Suprapubic skin (tissue), 4 donors: ENCODE results near the gene MADCAM1. TPM values are rescaled to one million over a fixed set of nuclear protein-coding genes. Genes with fewer than 3 reads are reported as not detected.
"Not testable (repeated sequence)": the region's sequence is repeated elsewhere in the genome, so short reads cannot be mapped to it uniquely, and the experiment has no call there.

ENCODE experiments used
- DNase-seq, 2 donors: peaks; one replicate each; pipeline ENCODE4 v3.0.0-alpha.2; 2019; ENCODE audit warnings: low spot score in 2 of 2
- H3K27ac ChIP-seq: fragments of 200-600 bp; sonication (generic); one replicate; pipeline ENCODE4 v1.5.1; 2019
- H3K27me3 ChIP-seq: fragments of 200-600 bp; sonication (generic); one replicate; pipeline ENCODE4 v1.5.1; 2019
- H3K36me3 ChIP-seq: fragments of 200-600 bp; sonication (generic); one replicate; pipeline ENCODE4 v1.5.1; 2019
- H3K4me1 ChIP-seq: fragments of 200-600 bp; sonication (generic); one replicate; pipeline ENCODE4 v1.5.1; 2019
- H3K4me3 ChIP-seq: fragments of 200-600 bp; sonication (generic); one replicate; pipeline ENCODE4 v1.5.1; 2019; ENCODE audit warnings: mild to moderate bottlenecking
- H3K9me3 ChIP-seq: fragments of 200-600 bp; sonication (generic); one replicate; pipeline ENCODE4 v1.5.1; 2019
- EP300 ChIP-seq: sonication (generic); formaldehyde crosslinking; IDR thresholded peaks from one replicate; pipeline ENCODE4 v1.6.1; 2017; ENCODE audit warnings: antibody characterized with exemption
- POLR2A ChIP-seq, 2 donors: fragments of 450-650 bp; IDR thresholded peaks; one replicate each; pipeline ENCODE4 v1.6.1; 2017; ENCODE audit warnings: antibody characterized with exemption in 2 of 2, mild to moderate bottlenecking in 2 of 2, moderate library complexity in 2 of 2
- POLR2AphosphoS5 ChIP-seq, 3 donors: sonication (generic); formaldehyde crosslinking; IDR thresholded peaks; one replicate each; pipeline ENCODE4 v1.6.1; 2017; ENCODE audit warnings: antibody characterized with exemption in 3 of 3
- WGBS: methylation state at CpG from one replicate; pipeline ENCODE4 v1.1.5; 2018; 5-methylcytosine and 5-hydroxymethylcytosine counted together
- total RNA-seq, 4 donors: library from RNA; depleted of rRNA; stranded (reverse); fragments of >200 nt; gene quantifications; one replicate each; pipeline ENCODE4 v1.1.0, GENCODE V29; 2016
- TF ChIP-seq, protein P1 (sequence below), 2 donors: fragments of 200-600 bp in 1 of 2; fragments of 450-650 bp in 1 of 2; sonication (generic) in 1 of 2; IDR thresholded peaks; one replicate each; pipeline ENCODE4 v1.5.1; 2016 to 2019; ENCODE audit warnings: antibody characterized with exemption in 2 of 2, mild to moderate bottlenecking in 1 of 2, moderate library complexity in 1 of 2

The MADCAM1 gene
- total RNA-seq, 4 donors from 2014 or later: 0.64 TPM; not detected in 3

DNA sequence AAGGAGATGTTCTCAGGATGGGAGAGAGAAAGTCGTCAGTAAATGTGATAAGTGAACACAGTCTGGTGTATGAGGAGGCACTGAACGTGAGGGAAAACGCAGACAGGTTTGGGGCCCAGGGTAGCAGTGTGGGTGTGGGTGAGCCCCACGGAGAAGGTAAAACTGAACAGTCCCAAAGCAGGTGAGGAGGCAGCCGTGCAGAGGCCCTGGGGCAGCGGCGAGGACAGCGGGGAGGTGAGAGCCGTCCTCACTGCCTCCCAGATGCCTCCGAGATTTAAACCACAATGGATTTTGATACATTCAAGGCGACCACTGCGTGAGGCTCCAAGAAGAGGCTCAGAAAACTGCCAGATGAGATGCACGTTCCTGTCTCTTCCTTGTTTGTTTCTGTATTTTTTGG, 20.9 kb upstream of the MADCAM1 start:
- TF ChIP-seq EP300 (no peak), POLR2AphosphoS5 (IDR thresholded peaks at IDR 0.05) (no peak), POLR2A (IDR thresholded peaks at IDR 0.05) (no peak)
- TF ChIP-seq, protein P1, sequence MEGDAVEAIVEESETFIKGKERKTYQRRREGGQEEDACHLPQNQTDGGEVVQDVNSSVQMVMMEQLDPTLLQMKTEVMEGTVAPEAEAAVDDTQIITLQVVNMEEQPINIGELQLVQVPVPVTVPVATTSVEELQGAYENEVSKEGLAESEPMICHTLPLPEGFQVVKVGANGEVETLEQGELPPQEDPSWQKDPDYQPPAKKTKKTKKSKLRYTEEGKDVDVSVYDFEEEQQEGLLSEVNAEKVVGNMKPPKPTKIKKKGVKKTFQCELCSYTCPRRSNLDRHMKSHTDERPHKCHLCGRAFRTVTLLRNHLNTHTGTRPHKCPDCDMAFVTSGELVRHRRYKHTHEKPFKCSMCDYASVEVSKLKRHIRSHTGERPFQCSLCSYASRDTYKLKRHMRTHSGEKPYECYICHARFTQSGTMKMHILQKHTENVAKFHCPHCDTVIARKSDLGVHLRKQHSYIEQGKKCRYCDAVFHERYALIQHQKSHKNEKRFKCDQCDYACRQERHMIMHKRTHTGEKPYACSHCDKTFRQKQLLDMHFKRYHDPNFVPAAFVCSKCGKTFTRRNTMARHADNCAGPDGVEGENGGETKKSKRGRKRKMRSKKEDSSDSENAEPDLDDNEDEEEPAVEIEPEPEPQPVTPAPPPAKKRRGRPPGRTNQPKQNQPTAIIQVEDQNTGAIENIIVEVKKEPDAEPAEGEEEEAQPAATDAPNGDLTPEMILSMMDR (IDR thresholded peaks at IDR 0.05): no peak
- 80% methylated on average over 13 of the region's 13 CpGs for WGBS
- Histone ChIP-seq H3K4me1 (peaks cover 5% of the 10 kb centered on the region), H3K36me3 (no peaks in the 10 kb centered on the region), H3K27ac (no peak overlapping the region), H3K4me3 (no peak overlapping the region), H3K27me3 (peaks cover 11% of the 10 kb centered on the region), H3K9me3 (no peaks in the 10 kb centered on the region)
- no peak for DNase-seq

DNA sequence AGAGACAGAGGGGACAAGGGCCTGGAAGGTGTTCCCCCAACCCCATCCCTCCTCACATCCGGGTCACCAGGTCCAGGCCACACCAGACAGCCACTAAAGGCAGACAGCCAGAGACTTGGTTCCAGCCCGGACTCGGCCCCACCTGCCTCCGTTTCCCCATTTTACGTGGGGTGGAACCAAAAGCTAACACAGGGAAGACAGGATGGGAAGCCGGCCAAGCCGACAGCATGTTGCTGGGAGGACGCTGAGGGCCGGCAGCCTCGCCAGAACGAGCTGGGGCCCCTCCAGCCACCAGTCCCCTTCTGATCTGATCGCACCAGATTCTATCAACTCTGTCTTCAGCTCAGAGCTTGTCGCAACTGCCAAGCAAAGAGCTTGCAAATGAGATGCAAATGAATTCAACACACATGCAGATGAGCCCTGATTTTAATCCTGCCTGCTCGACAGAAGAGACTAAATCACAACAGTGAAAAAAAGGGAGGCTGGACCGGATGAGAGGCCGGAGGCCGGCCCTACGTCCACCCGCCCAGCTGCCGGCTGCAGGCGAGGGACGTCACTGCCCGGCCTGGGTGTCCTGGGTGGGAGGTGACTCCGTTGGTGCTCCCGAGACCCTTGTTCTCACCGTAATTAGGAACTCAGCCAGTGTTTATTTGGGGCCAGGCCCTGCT, 17.9 kb upstream of the MADCAM1 start:
- H3K27me3 ChIP-seq: peaks cover 11% of the 10 kb centered on the region
- 75% methylated on average over 20 of the region's 26 CpGs for WGBS
- H3K4me3 ChIP-seq: no peak overlapping the region
- no peaks in the 10 kb centered on the region for H3K9me3 ChIP-seq
- H3K36me3 ChIP-seq: no peaks in the 10 kb centered on the region
- DNase-seq: no peak
- H3K4me1 ChIP-seq: peaks cover 5% of the 10 kb centered on the region
- TF ChIP-seq POLR2AphosphoS5 (IDR thresholded peaks at IDR 0.05) (no peak), EP300 (no peak), POLR2A (IDR thresholded peaks at IDR 0.05) (no peak)
- TF ChIP-seq, protein P1 (IDR thresholded peaks at IDR 0.05): no peak
- no peak overlapping the region for H3K27ac ChIP-seq

DNA sequence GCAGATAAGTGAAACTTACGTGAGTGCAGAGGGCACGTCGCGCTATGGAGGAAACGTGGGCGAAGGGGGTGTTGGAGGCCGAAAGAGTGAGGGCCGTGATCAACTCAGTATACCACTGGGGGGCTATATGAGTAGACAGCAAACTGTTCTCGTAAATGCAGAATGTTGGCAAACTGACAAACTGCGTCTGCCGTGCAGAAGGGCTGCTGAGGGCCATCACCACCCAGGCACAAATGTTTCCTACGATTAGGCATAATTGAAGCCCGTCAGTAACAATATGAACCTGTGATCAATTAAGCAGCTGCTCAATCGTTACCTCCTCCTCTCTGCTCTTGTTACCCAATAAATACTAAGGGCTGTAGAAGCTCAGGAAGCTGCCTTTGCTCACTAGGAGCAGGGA, 17.3 kb upstream of the MADCAM1 start:
- H3K36me3 ChIP-seq: no peaks in the 10 kb centered on the region
- no peak overlapping the region for H3K4me3 ChIP-seq
- TF ChIP-seq POLR2A (IDR thresholded peaks at IDR 0.05) (no peak), EP300 (no peak), POLR2AphosphoS5 (IDR thresholded peaks at IDR 0.05) (no peak)
- TF ChIP-seq, protein P1 (IDR thresholded peaks at IDR 0.05): no peak
- peaks cover 10% of the 10 kb centered on the region for H3K27me3 ChIP-seq
- H3K9me3 ChIP-seq: no peaks in the 10 kb centered on the region
- WGBS: 63% methylated on average over 14 of the region's 14 CpGs
- H3K27ac ChIP-seq: no peak overlapping the region
- DNase-seq: no peak
- peaks cover 5% of the 10 kb centered on the region for H3K4me1 ChIP-seq

DNA sequence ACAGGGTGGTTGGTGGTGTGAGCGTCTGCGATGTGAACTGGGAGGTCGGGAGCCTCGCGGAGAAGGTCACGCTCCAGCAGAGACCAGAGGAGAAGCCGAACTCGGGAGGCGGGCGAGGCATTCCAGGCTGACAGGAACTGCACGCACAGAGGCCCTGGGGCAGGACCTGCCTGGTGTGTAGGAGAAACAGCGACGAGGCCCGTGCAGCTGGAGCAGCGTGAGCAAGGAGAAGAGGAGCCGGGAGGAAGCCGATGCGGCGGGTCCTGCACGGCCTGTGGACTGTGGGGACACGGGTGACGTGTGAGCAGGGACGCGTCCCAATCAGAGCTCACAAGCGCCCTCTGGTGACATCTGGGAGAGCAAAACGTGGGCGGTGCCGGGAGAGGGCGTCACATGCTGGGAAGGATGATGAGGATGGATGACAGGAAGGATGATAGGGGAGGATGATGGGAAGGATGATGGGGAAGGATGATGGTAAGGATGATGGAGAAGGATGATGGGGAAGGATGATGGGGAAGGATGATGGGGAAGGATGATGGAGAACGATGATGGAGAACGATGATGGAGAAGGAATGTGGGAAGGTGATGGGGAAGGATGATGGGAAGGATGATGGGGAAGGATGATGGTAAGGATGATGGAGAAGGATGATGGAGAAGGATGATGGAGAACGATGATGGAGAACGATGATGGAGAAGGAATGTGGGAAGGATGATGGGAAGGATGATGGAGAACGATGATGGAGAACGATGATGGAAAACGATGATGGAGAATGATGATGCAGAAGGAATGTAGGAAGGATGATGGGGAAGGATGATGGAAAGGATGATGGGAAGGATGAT, 16.1 kb upstream of the MADCAM1 start:
- no peak overlapping the region for H3K27ac ChIP-seq
- H3K27me3 ChIP-seq: peaks cover 8% of the 10 kb centered on the region
- peaks cover 6% of the 10 kb centered on the region for H3K4me1 ChIP-seq
- no peaks in the 10 kb centered on the region for H3K9me3 ChIP-seq
- TF ChIP-seq POLR2AphosphoS5 (IDR thresholded peaks at IDR 0.05) (peak in 1 of 3 donors; percentile 36), POLR2A (IDR thresholded peaks at IDR 0.05) (no peak), EP300 (no peak)
- TF ChIP-seq, protein P1 (IDR thresholded peaks at IDR 0.05): peak in 1 of 2 donors; percentile 67
- no peaks in the 10 kb centered on the region for H3K36me3 ChIP-seq
- H3K4me3 ChIP-seq: peak overlapping the region; percentile 20
- peak in 1 of 2 donors; percentile 88 for DNase-seq
- 26% methylated on average over 36 of the region's 36 CpGs for WGBS

DNA sequence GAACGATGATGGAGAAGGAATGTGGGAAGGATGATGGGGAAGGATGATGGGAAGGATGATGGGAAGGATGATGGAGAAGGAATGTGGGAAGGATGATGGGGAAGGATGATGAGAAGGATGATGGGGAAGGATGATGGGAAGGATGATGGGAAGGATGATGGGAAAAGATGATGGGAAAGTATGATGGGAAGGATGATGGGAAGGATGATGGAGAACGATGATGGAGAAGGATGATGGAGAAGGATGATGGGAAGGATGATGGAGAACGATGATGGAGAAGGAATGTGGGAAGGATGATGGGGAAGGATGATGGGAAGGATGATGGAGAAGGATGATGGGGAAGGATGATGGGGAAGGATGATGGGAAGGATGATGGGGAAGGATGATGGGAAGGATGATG, 15.2 kb upstream of the MADCAM1 start:
- 87% methylated on average over 3 of the region's 3 CpGs for WGBS
- DNase-seq, H3K36me3 ChIP-seq, H3K9me3 ChIP-seq, H3K4me3 ChIP-seq, H3K27ac ChIP-seq: not testable (repeated sequence)
- peaks cover 15% of the 10 kb centered on the region for H3K4me1 ChIP-seq
- H3K27me3 ChIP-seq: peaks cover 11% of the 10 kb centered on the region
